ENCODE measurements around the gene KLK1.
A peak's percentile ranks its signal among the peaks of the same experiment; 100 is the strongest.

Gene KLK1

DNA sequence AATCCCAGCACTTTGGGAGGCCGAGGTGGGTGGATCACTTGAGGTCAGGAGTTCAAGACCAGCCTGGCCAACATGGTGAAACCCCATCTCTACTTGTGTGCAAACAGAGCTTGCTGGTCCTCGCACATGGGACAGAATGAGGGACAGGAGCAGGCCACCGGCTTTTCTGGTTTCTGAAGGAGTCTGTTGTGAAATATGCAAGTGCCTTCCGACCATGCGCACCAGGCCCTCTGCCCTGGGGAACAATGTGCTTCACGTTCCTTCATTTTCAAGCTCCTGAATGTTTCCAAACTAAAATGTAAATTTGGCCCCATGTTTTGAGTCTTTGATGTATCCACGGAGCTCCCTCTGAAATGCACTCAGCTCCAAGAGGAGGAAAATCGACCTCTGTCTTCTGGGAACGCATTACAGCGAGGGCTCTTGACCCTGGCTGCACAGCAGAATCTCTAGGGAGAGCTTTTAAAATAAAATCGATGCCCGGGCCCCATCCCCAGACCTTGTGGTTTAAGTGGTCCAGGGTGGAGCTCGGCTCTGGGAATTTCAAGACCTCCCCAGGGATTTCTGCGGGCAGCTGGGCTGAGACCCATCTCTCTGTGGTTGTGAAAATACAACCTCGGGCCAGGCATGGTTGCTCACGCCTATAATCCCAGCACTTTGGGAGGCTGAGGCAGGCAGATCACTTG is 42.7 kb downstream of the KLK1 start:
- TF ChIP-seq, protein P1, sequence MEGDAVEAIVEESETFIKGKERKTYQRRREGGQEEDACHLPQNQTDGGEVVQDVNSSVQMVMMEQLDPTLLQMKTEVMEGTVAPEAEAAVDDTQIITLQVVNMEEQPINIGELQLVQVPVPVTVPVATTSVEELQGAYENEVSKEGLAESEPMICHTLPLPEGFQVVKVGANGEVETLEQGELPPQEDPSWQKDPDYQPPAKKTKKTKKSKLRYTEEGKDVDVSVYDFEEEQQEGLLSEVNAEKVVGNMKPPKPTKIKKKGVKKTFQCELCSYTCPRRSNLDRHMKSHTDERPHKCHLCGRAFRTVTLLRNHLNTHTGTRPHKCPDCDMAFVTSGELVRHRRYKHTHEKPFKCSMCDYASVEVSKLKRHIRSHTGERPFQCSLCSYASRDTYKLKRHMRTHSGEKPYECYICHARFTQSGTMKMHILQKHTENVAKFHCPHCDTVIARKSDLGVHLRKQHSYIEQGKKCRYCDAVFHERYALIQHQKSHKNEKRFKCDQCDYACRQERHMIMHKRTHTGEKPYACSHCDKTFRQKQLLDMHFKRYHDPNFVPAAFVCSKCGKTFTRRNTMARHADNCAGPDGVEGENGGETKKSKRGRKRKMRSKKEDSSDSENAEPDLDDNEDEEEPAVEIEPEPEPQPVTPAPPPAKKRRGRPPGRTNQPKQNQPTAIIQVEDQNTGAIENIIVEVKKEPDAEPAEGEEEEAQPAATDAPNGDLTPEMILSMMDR (IDR thresholded peaks at IDR 0.05; ENCODE audit: poor library complexity, severe bottlenecking): no peak
- no peaks in the 10 kb centered on the region for H3K4me1 ChIP-seq (ENCODE audit: insufficient read depth, poor library complexity, severe bottlenecking)
- ATAC-seq (ENCODE audit: low read depth): no peak
- H3K9me3 ChIP-seq (ENCODE audit: severe bottlenecking): peaks cover 9% of the 10 kb centered on the region
- no peak overlapping the region for H3K4me3 ChIP-seq (ENCODE audit: severe bottlenecking)
- H3K27me3 ChIP-seq (ENCODE audit: insufficient read depth, poor library complexity, severe bottlenecking): peaks cover 37% of the 10 kb centered on the region
- no peak overlapping the region for H3K27ac ChIP-seq (ENCODE audit: poor library complexity, severe bottlenecking)
- no peaks in the 10 kb centered on the region for H3K36me3 ChIP-seq (ENCODE audit: low read depth)
- DNase-seq (ENCODE audit: low spot score): no peak

DNA sequence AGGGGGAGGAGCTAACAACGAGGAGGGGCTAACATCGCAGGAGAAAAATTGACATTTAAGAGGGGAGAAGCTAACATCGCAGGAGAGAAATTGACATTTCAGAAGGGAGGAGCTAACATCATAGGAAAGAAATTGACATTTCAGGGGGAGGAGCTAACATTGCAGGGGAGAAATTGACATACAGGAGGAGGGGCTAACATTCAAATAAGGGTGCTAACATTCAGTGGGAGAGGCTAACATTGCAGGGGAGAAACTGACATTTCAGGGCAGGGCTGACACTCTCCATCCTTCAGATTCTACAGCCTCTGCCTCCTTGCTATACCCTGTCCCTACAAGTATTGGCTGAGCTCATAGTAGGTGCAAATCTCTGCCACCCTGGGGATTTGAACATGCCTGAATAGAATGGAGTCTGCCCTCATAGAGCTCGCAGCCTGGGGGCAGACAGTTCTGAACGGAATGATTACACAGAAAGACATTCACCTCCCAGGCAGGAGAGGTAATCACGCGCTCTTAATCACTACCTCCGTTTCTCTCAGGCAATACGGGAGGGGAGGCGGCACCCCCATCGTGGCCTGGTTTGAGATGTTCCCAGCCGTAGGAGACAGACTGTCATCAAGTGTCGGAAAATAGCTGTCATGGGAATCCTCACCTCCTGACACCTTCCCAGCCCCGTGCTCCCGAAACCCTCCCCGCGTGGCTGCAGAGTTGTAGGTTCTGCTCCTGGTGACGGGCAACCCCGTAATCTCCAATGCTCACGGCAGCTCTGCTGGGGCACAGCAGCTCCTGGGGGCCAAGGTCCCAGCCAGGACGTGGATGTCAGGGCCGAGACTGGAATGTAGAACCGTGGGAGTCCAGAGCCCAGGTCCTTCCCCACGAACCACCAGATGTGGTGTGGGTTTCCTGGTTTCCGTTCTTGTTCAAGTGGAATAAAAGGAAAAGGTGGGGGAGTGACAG is 43.8 kb downstream of the KLK1 start:
- Histone ChIP-seq H3K9me3 (ENCODE audit: severe bottlenecking) (peaks cover 9% of the 10 kb centered on the region), H3K27me3 (ENCODE audit: insufficient read depth, poor library complexity, severe bottlenecking) (peaks cover 37% of the 10 kb centered on the region), H3K36me3 (ENCODE audit: low read depth) (no peaks in the 10 kb centered on the region), H3K4me1 (ENCODE audit: insufficient read depth, poor library complexity, severe bottlenecking) (no peaks in the 10 kb centered on the region), H3K4me3 (ENCODE audit: severe bottlenecking) (no peak overlapping the region), H3K27ac (ENCODE audit: poor library complexity, severe bottlenecking) (no peak overlapping the region)
- ATAC-seq (ENCODE audit: low read depth) (peak; percentile 51; the same call in 2 of the 3 replicates), DNase-seq (ENCODE audit: low spot score) (no peak)
- TF ChIP-seq, protein P1 (IDR thresholded peaks at IDR 0.05; ENCODE audit: poor library complexity, severe bottlenecking): no peak

DNA sequence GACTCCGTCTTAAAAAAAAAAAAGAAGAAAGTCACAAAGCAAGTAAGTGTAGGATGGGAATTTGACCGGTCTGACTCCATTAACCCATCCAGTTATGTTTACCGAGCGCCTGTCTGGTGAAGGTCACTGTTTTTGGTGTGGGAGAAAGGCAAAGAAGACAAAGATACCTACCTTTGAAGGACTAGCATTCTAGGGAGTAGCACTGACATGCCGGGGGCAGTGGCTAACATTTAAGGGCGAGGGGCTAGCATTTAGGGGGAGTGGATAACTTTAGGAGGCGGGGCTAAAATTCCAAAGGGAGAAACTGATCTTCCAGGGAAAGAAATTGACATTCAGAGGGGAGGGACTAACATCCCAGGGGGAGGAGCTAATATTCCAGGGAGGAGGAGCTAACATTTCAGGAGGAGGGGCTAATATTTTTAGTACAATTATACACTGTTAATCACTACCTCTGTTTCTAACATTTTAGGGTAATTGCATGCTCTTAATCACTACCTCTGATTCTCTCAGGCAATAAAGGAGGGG is 44.6 kb downstream of the KLK1 start:
- TF ChIP-seq, protein P1 (IDR thresholded peaks at IDR 0.05; ENCODE audit: poor library complexity, severe bottlenecking): no peak
- no peak for DNase-seq (ENCODE audit: low spot score)
- Histone ChIP-seq H3K36me3 (ENCODE audit: low read depth) (no peaks in the 10 kb centered on the region), H3K27me3 (ENCODE audit: insufficient read depth, poor library complexity, severe bottlenecking) (peaks cover 37% of the 10 kb centered on the region), H3K9me3 (ENCODE audit: severe bottlenecking) (peaks cover 9% of the 10 kb centered on the region), H3K27ac (ENCODE audit: poor library complexity, severe bottlenecking) (no peak overlapping the region), H3K4me1 (ENCODE audit: insufficient read depth, poor library complexity, severe bottlenecking) (no peaks in the 10 kb centered on the region), H3K4me3 (ENCODE audit: severe bottlenecking) (no peak overlapping the region)
- ATAC-seq (ENCODE audit: low read depth): no peak

DNA sequence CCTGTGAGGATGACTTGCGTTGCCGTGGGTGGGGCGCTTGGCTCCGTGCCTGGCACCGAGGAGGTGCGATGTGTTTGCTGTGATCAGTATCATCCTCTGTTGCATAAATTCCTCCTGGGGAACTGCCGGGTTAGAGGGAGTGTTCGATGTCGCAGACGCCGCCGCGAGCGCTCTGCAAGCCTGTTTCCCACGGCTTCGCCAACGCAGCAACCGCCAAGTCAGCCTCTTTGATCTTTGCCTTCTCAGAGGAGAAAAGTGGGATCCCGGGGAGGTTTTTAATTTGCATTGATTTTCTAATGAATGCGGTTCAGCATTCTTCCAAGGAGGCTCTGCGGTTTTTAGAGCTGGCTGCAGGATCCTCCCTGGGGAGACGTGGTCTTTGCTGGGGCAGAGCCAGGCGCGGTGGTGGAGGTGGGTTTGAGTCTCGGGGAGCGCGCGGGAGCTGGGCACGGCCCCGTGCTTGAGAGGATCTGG is 45.7 kb downstream of the KLK1 start:
- H3K27me3 ChIP-seq (ENCODE audit: insufficient read depth, poor library complexity, severe bottlenecking): peaks cover 37% of the 10 kb centered on the region
- H3K4me3 ChIP-seq (ENCODE audit: severe bottlenecking): no peak overlapping the region
- H3K4me1 ChIP-seq (ENCODE audit: insufficient read depth, poor library complexity, severe bottlenecking): no peaks in the 10 kb centered on the region
- peaks cover 9% of the 10 kb centered on the region for H3K9me3 ChIP-seq (ENCODE audit: severe bottlenecking)
- H3K36me3 ChIP-seq (ENCODE audit: low read depth): no peaks in the 10 kb centered on the region
- TF ChIP-seq, protein P1 (IDR thresholded peaks at IDR 0.05; ENCODE audit: poor library complexity, severe bottlenecking): no peak
- DNase-seq (ENCODE audit: low spot score) (no peak), ATAC-seq (ENCODE audit: low read depth) (no peak)
- no peak overlapping the region for H3K27ac ChIP-seq (ENCODE audit: poor library complexity, severe bottlenecking)

Data from RWPE2 (cell line).